Measurements from ENCODE around the gene KCTD8. TPM values are rescaled to one million over a fixed set of nuclear protein-coding genes. Genes with fewer than 3 reads are reported as not detected.
A peak's percentile ranks its signal among the peaks of the same experiment; 100 is the strongest.

KCTD8 gene
- total RNA-seq, 1 donor from 2014 or later = 0.43 TPM

DNA sequence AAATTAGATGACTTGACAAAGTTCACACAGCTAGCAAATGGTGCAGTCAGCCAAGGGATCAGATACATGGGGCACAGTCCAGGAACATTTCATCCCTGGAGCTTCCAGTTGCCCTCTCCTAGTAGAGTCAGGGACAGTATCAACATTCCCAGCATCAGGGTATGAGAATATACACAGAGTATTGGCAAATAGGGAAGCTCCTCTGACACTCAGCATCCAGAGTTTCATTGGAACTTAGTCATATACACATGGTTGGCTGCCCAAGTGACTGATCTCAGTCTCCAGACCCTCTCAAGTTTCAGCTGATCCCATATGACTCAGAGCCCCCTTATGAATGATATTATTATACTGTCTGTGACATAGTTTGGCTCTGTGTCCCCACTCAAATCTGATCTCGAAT is 13.7 kb upstream of the KCTD8 start:
- Histone ChIP-seq H3K27ac (no peak overlapping the region), H3K27me3 (no peaks in the 10 kb centered on the region), H3K4me1 (no peaks in the 10 kb centered on the region), H3K9me3 (no peaks in the 10 kb centered on the region), H3K36me3 (no peaks in the 10 kb centered on the region), H3K4me3 (no peak overlapping the region)
- intact Hi-C loops (cut with DNase I) = no loop called here
- no peak for DNase-seq (ENCODE audit: low spot score in 2 of 2)
- TF ChIP-seq, protein P1, sequence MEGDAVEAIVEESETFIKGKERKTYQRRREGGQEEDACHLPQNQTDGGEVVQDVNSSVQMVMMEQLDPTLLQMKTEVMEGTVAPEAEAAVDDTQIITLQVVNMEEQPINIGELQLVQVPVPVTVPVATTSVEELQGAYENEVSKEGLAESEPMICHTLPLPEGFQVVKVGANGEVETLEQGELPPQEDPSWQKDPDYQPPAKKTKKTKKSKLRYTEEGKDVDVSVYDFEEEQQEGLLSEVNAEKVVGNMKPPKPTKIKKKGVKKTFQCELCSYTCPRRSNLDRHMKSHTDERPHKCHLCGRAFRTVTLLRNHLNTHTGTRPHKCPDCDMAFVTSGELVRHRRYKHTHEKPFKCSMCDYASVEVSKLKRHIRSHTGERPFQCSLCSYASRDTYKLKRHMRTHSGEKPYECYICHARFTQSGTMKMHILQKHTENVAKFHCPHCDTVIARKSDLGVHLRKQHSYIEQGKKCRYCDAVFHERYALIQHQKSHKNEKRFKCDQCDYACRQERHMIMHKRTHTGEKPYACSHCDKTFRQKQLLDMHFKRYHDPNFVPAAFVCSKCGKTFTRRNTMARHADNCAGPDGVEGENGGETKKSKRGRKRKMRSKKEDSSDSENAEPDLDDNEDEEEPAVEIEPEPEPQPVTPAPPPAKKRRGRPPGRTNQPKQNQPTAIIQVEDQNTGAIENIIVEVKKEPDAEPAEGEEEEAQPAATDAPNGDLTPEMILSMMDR (IDR thresholded peaks at IDR 0.05) = no peak

DNA sequence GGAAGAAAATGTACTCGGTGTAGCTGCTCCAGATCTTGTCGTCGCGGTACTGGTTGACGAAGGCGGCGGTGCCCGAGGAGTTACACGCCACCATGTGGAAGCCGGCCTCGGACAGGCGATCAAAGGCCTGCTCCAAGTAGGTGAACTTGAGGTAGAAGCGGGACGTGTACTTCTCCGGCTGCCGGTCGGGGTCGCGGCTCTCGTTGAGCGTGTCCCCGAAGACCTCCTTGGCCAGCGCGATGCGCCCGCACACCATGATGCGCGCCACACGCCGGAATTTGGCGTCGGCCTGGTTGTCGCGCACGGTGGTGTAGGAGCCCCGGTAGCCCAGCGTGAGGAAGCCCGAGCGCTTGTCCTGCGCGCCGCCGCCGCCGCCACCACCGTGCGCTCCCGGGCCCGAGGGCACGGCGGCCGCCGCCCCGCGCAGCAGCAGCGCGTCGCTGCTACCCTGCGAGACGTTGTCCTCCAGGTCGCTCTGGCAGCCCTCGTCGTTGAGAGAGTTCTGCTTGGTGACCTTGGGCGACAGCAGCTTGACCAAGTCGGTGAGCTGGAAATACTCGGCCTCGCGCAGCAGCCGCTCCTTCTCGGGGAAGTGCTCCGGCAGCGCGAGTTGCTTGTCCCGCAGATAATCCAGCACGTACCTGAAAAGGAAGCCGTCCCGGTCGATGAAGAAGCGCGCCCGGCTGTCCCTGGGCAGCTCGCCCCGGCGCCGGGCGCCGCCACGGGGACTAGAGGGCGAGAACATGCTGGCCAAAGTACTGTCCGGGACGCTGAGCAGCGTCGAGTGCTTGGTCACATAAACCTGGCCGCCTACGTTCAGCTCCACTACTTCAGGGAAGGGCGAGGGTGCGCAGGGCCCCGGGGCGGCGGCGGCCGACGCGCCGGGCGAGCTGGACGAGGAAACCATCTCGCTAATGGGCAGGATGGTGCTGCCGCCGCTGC is 775 bp downstream of the KCTD8 start:
- peak overlapping the region; percentile 58 to 61 for H3K4me3 ChIP-seq
- DNase-seq (ENCODE audit: low spot score in 2 of 2) = no peak
- H3K9me3 ChIP-seq = no peaks in the 10 kb centered on the region
- intact Hi-C loops (cut with DNase I) = loop anchor here (5.0 kb wide), 3 partner anchors 229 to 1356 kb away; partner anchors contain the start of genes GNPDA2 and GUF1
- H3K27ac ChIP-seq = peak overlapping the region; percentile 55 to 73
- TF ChIP-seq, protein P1 (IDR thresholded peaks at IDR 0.05) = no peak
- H3K36me3 ChIP-seq = no peaks in the 10 kb centered on the region
- H3K27me3 ChIP-seq = peaks cover 5% of the 10 kb centered on the region
- H3K4me1 ChIP-seq = no peaks in the 10 kb centered on the region

DNA sequence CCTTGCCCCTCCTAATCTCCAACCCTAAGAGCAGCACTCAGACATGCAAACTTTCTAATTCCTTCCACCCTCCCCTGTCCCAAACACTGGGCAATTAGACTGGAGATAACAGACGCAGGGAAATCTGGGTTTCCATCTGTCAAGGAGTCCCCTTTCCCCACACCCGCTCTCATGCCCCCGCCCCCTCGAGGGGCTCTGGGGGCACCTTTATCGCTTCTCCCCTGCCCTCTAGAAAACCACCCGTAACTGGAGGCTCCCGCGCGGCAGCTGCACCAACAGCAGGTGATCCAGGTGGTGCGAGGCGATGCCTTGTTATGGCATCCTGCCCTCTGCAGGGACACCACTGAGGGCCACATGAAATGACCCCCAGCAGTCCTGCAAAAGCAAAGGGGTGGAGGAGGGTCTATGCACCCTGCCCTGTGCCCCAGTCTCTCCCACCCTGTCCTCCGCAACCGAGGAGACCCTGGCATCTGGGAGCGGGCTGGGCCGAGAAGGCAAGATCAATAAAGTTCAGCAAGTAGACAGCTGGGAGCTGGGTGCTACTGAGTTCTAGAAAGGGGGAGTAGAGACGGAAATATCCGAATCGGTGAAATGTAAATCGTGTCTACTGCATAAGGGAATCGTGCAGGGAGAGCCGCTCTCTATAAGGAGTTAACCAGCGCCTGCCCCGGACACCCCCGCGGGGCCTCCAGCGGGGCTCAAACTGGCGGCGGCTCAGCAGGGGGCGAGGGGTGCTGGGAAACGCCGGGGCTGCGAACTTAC is 1.6 kb downstream of the KCTD8 start:
- intact Hi-C loops (cut with DNase I) = loop anchor here (5.0 kb wide), 3 partner anchors 230 to 1355 kb away; partner anchors contain the start of genes GNPDA2 and GUF1
- H3K27me3 ChIP-seq = peaks cover 5% of the 10 kb centered on the region
- peak overlapping the region in 1 of 2 donors; percentile 55 for H3K27ac ChIP-seq
- TF ChIP-seq, protein P1 (IDR thresholded peaks at IDR 0.05) = no peak
- peak overlapping the region; percentile 58 to 61 for H3K4me3 ChIP-seq
- no peaks in the 10 kb centered on the region for H3K9me3 ChIP-seq
- no peaks in the 10 kb centered on the region for H3K4me1 ChIP-seq
- H3K36me3 ChIP-seq = no peaks in the 10 kb centered on the region
- no peak for DNase-seq (ENCODE audit: low spot score in 2 of 2)

DNA sequence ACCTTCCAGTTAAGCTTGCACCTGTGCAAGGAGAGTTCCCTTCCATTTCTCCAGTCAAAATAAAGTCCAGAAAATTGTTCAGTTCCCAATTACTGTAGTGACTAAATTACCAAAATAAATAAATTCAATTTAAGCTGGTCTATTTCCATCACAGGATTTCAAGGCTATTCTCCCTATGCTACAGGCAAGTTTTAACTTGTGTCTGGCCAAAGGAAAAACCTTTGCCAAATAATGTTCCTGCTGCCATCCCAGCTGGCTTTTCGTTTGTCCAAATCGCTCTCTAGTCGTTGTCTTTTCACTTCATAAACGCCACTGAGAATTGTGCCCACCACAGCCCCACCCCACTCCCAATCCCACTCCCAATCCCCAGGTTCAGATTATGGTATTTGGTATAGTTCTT is 2.4 kb downstream of the KCTD8 start:
- H3K27me3 ChIP-seq = peaks cover 5% of the 10 kb centered on the region
- TF ChIP-seq, protein P1 (IDR thresholded peaks at IDR 0.05) = no peak
- H3K4me3 ChIP-seq = peak overlapping the region; percentile 58 to 61
- H3K9me3 ChIP-seq = no peaks in the 10 kb centered on the region
- H3K36me3 ChIP-seq = no peaks in the 10 kb centered on the region
- intact Hi-C loops (cut with DNase I) = loop anchor here (5.0 kb wide), 3 partner anchors 231 to 1354 kb away; partner anchors contain the start of genes GNPDA2 and GUF1
- no peak overlapping the region for H3K27ac ChIP-seq
- no peak for DNase-seq (ENCODE audit: low spot score in 2 of 2)
- H3K4me1 ChIP-seq = no peaks in the 10 kb centered on the region

DNA sequence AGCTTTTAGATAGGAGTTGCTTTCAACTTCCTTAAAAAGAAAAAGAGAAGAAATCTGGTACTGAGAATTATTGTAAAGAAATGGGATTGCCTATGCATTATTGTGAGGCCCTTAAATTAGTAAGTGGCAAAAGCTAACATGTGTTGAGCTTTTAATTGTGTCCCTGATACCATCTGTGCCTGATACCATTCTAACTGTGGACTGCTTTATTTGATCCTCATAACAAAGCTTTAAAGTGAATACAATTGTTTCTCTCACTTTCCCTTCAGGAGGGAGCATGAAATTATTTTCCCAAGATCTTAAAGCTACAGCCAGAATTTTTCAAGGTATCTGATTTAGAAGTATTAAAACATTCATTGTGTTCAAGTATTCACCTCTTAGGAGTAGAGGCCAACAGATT is 9.9 kb downstream of the KCTD8 start:
- TF ChIP-seq, protein P1 (IDR thresholded peaks at IDR 0.05) = no peak
- no peak overlapping the region for H3K27ac ChIP-seq
- DNase-seq (ENCODE audit: low spot score in 2 of 2) = no peak
- no peaks in the 10 kb centered on the region for H3K9me3 ChIP-seq
- H3K4me3 ChIP-seq = no peak overlapping the region
- H3K36me3 ChIP-seq = no peaks in the 10 kb centered on the region
- no peaks in the 10 kb centered on the region for H3K27me3 ChIP-seq
- intact Hi-C loops (cut with DNase I) = no loop called here
- H3K4me1 ChIP-seq = no peaks in the 10 kb centered on the region
